H9 (cell line): ENCODE measurements around the gene AKAP9. TPM values are rescaled to one million over a fixed set of nuclear protein-coding genes. Genes with fewer than 3 reads are reported as not detected.

ENCODE experiments used
- DNase-seq: peaks from one replicate; pipeline ENCODE4 v3.0.0-alpha.2; 2017
- H2AFZ ChIP-seq: one replicate; pipeline ENCODE4 v1.6.1; 2013; ENCODE audit warnings: mild to moderate bottlenecking, low read length, control low read depth, moderate library complexity
- H2AK5ac ChIP-seq: 2 replicates; pipeline ENCODE4 v1.6.1; 2013; ENCODE audit warnings: low read length, control low read depth, mixed read lengths; ENCODE audit not compliant: insufficient read length
- H2BK120ac ChIP-seq: one replicate; pipeline ENCODE4 v1.6.1; 2013; ENCODE audit warnings: low read depth, mild to moderate bottlenecking, low read length, control low read depth, inconsistent platforms; ENCODE audit not compliant: poor library complexity, severe bottlenecking
- H2BK12ac ChIP-seq: 2 replicates; pipeline ENCODE4 v1.6.1; 2013; ENCODE audit warnings: low read length, control low read depth, mixed read lengths, low read depth; ENCODE audit not compliant: insufficient read length
- H2BK15ac ChIP-seq: 2 replicates; pipeline ENCODE4 v1.6.1; 2013; ENCODE audit warnings: low read depth, low read length, control low read depth
- H2BK20ac ChIP-seq: one replicate; pipeline ENCODE4 v1.6.1; 2013; ENCODE audit warnings: low read depth, mild to moderate bottlenecking, low read length, control low read depth, inconsistent platforms; ENCODE audit not compliant: poor library complexity, severe bottlenecking
- H2BK5ac ChIP-seq: 2 replicates; pipeline ENCODE4 v1.6.1; 2013; ENCODE audit warnings: low read length, control low read depth, mixed read lengths; ENCODE audit not compliant: insufficient read length
- H3K14ac ChIP-seq: 2 replicates; pipeline ENCODE4 v1.6.1; 2013; ENCODE audit warnings: low read length, control low read depth; ENCODE audit not compliant: insufficient read depth
- H3K18ac ChIP-seq: 2 replicates; pipeline ENCODE4 v1.6.1; 2013; ENCODE audit warnings: low read depth, mild to moderate bottlenecking, mixed read lengths, low read length, control low read depth; ENCODE audit not compliant: insufficient read length
- H3K23ac ChIP-seq: 2 replicates; pipeline ENCODE4 v1.6.1; 2013; ENCODE audit warnings: low read length, control low read depth, mixed read lengths, low read depth; ENCODE audit not compliant: insufficient read length
- H3K23me2 ChIP-seq: 2 replicates; pipeline ENCODE4 v1.6.1; 2013; ENCODE audit warnings: low read depth, mild to moderate bottlenecking, mixed read lengths, low read length, control low read depth; ENCODE audit not compliant: insufficient read length, poor library complexity, severe bottlenecking
- H3K27ac ChIP-seq: 2 replicates; pipeline ENCODE4 v1.5.1; 2013; ENCODE audit warnings: low read length, control low read depth, mixed read lengths, low read depth; ENCODE audit not compliant: insufficient read length
- H3K27me3 ChIP-seq: 2 replicates; pipeline ENCODE4 v1.6.1; 2013; ENCODE audit warnings: low read length, control low read depth, inconsistent platforms; ENCODE audit not compliant: insufficient read depth
- H3K4ac ChIP-seq: 2 replicates; pipeline ENCODE4 v1.6.1; 2013; ENCODE audit warnings: low read depth, mild to moderate bottlenecking, control low read depth, inconsistent platforms, low read length, moderate library complexity
- H3K4me1 ChIP-seq: 2 replicates; pipeline ENCODE4 v1.6.1; 2013; ENCODE audit warnings: low read length, control low read depth, inconsistent platforms; ENCODE audit not compliant: insufficient read depth
- H3K4me2 ChIP-seq: 2 replicates; pipeline ENCODE4 v1.6.1; 2013; ENCODE audit warnings: low read length, control low read depth, mixed read lengths; ENCODE audit not compliant: insufficient read length, insufficient read depth
- H3K56ac ChIP-seq: 2 replicates; pipeline ENCODE4 v1.6.1; 2013; ENCODE audit warnings: low read depth, mild to moderate bottlenecking, mixed read lengths, low read length, control low read depth; ENCODE audit not compliant: insufficient read length
- H3K79me1 ChIP-seq: 2 replicates; pipeline ENCODE4 v1.6.1; 2013; ENCODE audit warnings: low read depth, mild to moderate bottlenecking, moderate library complexity, low read length, control low read depth, inconsistent platforms; ENCODE audit not compliant: insufficient read depth, poor library complexity, severe bottlenecking
- H3K79me2 ChIP-seq: 2 replicates; pipeline ENCODE4 v1.6.1; 2013; ENCODE audit warnings: low read length, control low read depth, inconsistent platforms; ENCODE audit not compliant: insufficient read depth
- H3K9ac ChIP-seq: 2 replicates; pipeline ENCODE4 v1.6.1; 2013; ENCODE audit warnings: low read length, control low read depth, mixed read lengths; ENCODE audit not compliant: insufficient read length; ENCODE audit errors: extremely low read depth
- H3K9me3 ChIP-seq: one replicate; pipeline ENCODE4 v1.6.1; 2013; ENCODE audit warnings: low read depth, low read length, inconsistent platforms; ENCODE audit not compliant: control insufficient read depth
- H3T11ph ChIP-seq: one replicate; pipeline ENCODE4 v1.6.1; 2013; ENCODE audit warnings: mild to moderate bottlenecking, low read length, control low read depth, inconsistent platforms
- H4K20me1 ChIP-seq: one replicate; pipeline ENCODE4 v1.6.1; 2013; ENCODE audit not compliant: control insufficient read depth, insufficient read length, insufficient read depth
- H4K5ac ChIP-seq: 2 replicates; pipeline ENCODE4 v1.6.1; 2013; ENCODE audit warnings: low read depth, mild to moderate bottlenecking, mixed read lengths, low read length, control low read depth; ENCODE audit not compliant: insufficient read length
- H4K8ac ChIP-seq: replicated peaks from 2 replicates; pipeline ENCODE4 v1.6.1; 2013; ENCODE audit warnings: low read length, control low read depth, mixed read lengths, low read depth; ENCODE audit not compliant: insufficient read length
- H4K91ac ChIP-seq: 2 replicates; pipeline ENCODE4 v1.6.1; 2013; ENCODE audit warnings: low read depth, mild to moderate bottlenecking, moderate library complexity, mixed read lengths, low read length, control low read depth; ENCODE audit not compliant: insufficient read length
- H3K27ac Mint-ChIP-seq, 3 experiments: 2 replicates in 2 of 3; 3 replicates in 1 of 3; pipeline ENCODE4 v1.8.0; 2020 to 2021; ENCODE audit warnings: mixed read lengths in 3 of 3, mild to moderate bottlenecking in 1 of 3, moderate library complexity in 1 of 3
- H3K27me3 Mint-ChIP-seq: 2 replicates; pipeline ENCODE4 v1.8.0; 2021; ENCODE audit warnings: low read depth, mild to moderate bottlenecking, moderate library complexity, mixed read lengths
- H3K36me3 Mint-ChIP-seq, 3 experiments: 2 replicates in 2 of 3; 3 replicates in 1 of 3; pipeline ENCODE4 v1.8.0; 2020 to 2021; ENCODE audit warnings: low read depth in 3 of 3, mixed read lengths in 3 of 3; ENCODE audit not compliant: insufficient read depth in 1 of 3
- H3K4me1 Mint-ChIP-seq, 2 experiments: 2 replicates each; pipeline ENCODE4 v1.8.0; 2020; ENCODE audit warnings: mixed read lengths in 2 of 2
- H3K4me3 Mint-ChIP-seq, 2 experiments: 2 replicates in 1 of 2; 3 replicates in 1 of 2; pipeline ENCODE4 v1.8.0; 2020 to 2021; ENCODE audit warnings: mild to moderate bottlenecking in 2 of 2, mixed read lengths in 2 of 2, moderate library complexity in 1 of 2
- H3K9me3 Mint-ChIP-seq, 2 experiments: 2 replicates in 1 of 2; 3 replicates in 1 of 2; pipeline ENCODE4 v1.8.0; 2020; ENCODE audit warnings: mild to moderate bottlenecking in 2 of 2, mixed read lengths in 2 of 2, moderate library complexity in 1 of 2
- CTCF ChIP-seq: fragments of 200-600 bp; sonication (generic); conservative IDR thresholded peaks from 3 replicates; pipeline ENCODE4 v1.8.0; 2021; ENCODE audit warnings: antibody characterized with exemption, mild to moderate bottlenecking
- WGBS: extraction: QIAGEN DNeasy Blood & Tissue Kit; methylation state at CpG from one replicate; pipeline ENCODE4 v1.1.7; 2013; ENCODE audit warnings: missing lambda C conversion rate, low lambda C conversion rate, mixed read lengths; ENCODE audit not compliant: insufficient read length; ENCODE audit errors: extremely low coverage; 5-methylcytosine and 5-hydroxymethylcytosine counted together
- total RNA-seq: library from RNA; stranded (reverse); gene quantifications from 2 replicates; pipeline ENCODE4 v1.2.1, GENCODE V29; 2021

Gene AKAP9
- total RNA-seq, 1 experiment from 2014 or later = 22.4 TPM

- Histone ChIP-seq H3K79me2 (no peaks in the 10 kb centered on the region), H4K8ac (no peak overlapping the region), H4K5ac (no peak overlapping the region), H2AK5ac (no peak overlapping the region), H4K91ac (no peak overlapping the region), H4K20me1 (no peaks in the 10 kb centered on the region), H2BK15ac (no peak overlapping the region), H2BK20ac (no peak overlapping the region), H3K4me1 (no peaks in the 10 kb centered on the region), H2BK5ac (no peak overlapping the region), H2BK120ac (no peak overlapping the region), H3K23me2 (no peaks in the 10 kb centered on the region), H3T11ph (no peak overlapping the region), H2AFZ (no peak overlapping the region), H2BK12ac (no peak overlapping the region), H3K27me3 (no peaks in the 10 kb centered on the region), H3K23ac (no peak overlapping the region), H3K18ac (no peak overlapping the region), H3K56ac (no peak overlapping the region), H3K9me3 (no peaks in the 10 kb centered on the region), H3K4me2 (no peak overlapping the region), H3K4ac (no peak overlapping the region), H3K27ac (no peak overlapping the region), H3K9ac (no peak overlapping the region), H3K14ac (no peak overlapping the region), H3K79me1 (no peaks in the 10 kb centered on the region)
- Mint-ChIP-seq H3K36me3 (peaks cover 4 to 37% (median 13%) of the 10 kb centered on the region in 3 experiments; a peak in 6 of 7 replicates), H3K4me1 (no peaks in the 10 kb centered on the region), H3K27ac (no peak overlapping the region), H3K9me3 (no peaks in the 10 kb centered on the region), H3K27me3 (no peaks in the 10 kb centered on the region), H3K4me3 (no peak overlapping the region)
- DNase-seq = no peak
- no peak for TF ChIP-seq CTCF
- WGBS = no CpG with 5 or more reads among the region's 3 CpGs
These were observed 103.5 kb downstream of the AKAP9 start for GRCh38 chr7:92044148-92044547.
